Smooth muscle cell (in vitro differentiated cells): ENCODE measurements around the gene GRK3. TPM values are rescaled to one million over a fixed set of nuclear protein-coding genes. Genes with fewer than 3 reads are reported as not detected.

Source experiments
- DNase-seq: peaks from one replicate; lab custom pipeline; 2025; ENCODE audit not compliant: unreplicated experiment; lab: John Stamatoyannopoulos, UW
- H2AFZ ChIP-seq: fragments of 200-600 bp; sonication (generic); 2 replicates; pipeline ENCODE4 v1.6.0; 2016; ENCODE audit warnings: antibody characterized with exemption, low read depth, mild to moderate bottlenecking
- H3F3A ChIP-seq: fragments of 200-600 bp; sonication (generic); 2 replicates; pipeline ENCODE4 v1.6.0; 2017; ENCODE audit warnings: antibody characterized with exemption, low read depth
- H3K27ac ChIP-seq: fragments of 200-600 bp; sonication (generic); 2 replicates; pipeline ENCODE4 v1.5.1; 2016; ENCODE audit warnings: low read depth, mild to moderate bottlenecking
- H3K27me3 ChIP-seq: fragments of 200-600 bp; sonication (generic); 2 replicates; pipeline ENCODE4 v1.6.1; 2016; ENCODE audit warnings: low read depth, mild to moderate bottlenecking
- H3K36me3 ChIP-seq: fragments of 200-600 bp; sonication (generic); 2 replicates; pipeline ENCODE4 v1.5.1; 2016; ENCODE audit warnings: low read depth
- H3K4me1 ChIP-seq: fragments of 200-600 bp; sonication (generic); 2 replicates; pipeline ENCODE4 v1.5.1; 2016; ENCODE audit warnings: low read depth
- H3K4me2 ChIP-seq: fragments of 200-600 bp; sonication (generic); 2 replicates; pipeline ENCODE4 v1.6.0; 2016; ENCODE audit warnings: mild to moderate bottlenecking
- H3K4me3 ChIP-seq: fragments of 200-600 bp; sonication (generic); 2 replicates; pipeline ENCODE4 v1.5.1; 2016; ENCODE audit warnings: mild to moderate bottlenecking
- H3K79me2 ChIP-seq: fragments of 200-600 bp; sonication (generic); 2 replicates; pipeline ENCODE4 v1.6.0; 2016; ENCODE audit warnings: low read depth, mild to moderate bottlenecking
- H3K9ac ChIP-seq: fragments of 200-600 bp; sonication (generic); 2 replicates; pipeline ENCODE4 v1.6.0; 2016; ENCODE audit warnings: low read depth
- H3K9me3 ChIP-seq: fragments of 200-600 bp; sonication (generic); replicated peaks from 2 replicates; pipeline ENCODE4 v1.5.1; 2016; ENCODE audit warnings: low read depth
- H4K20me1 ChIP-seq: fragments of 200-600 bp; sonication (generic); 2 replicates; pipeline ENCODE4 v1.6.0; 2016; ENCODE audit warnings: low read depth
- CTCF ChIP-seq: fragments of 200-600 bp; sonication (generic); IDR thresholded peaks from 2 replicates; pipeline ENCODE4 v1.5.1; 2017; ENCODE audit warnings: borderline replicate concordance, mild to moderate bottlenecking, antibody characterized with exemption; ENCODE audit not compliant: insufficient read depth, poor library complexity, severe bottlenecking
- whole genome bisulfite sequencing: methylation state at CpG from one replicate; pipeline ENCODE4 v1.1.7; 2016; ENCODE audit warnings: low lambda C conversion rate; 5-methylcytosine and 5-hydroxymethylcytosine counted together
- polyA plus RNA-seq: library from polyadenylated mRNA; unstranded; fragments of >200 nt; fragmentation: Nextera tagmentation; extraction: Ambion mirVana; gene quantifications from 2 replicates; pipeline ENCODE4 v1.2.1, GENCODE V29; 2016
- total RNA-seq: library from RNA; depleted of rRNA; stranded (reverse); fragments of >200 nt; gene quantifications from 2 replicates; pipeline ENCODE4 v1.2.3, GENCODE V29; 2014

Gene GRK3
- total and polyA plus RNA-seq, 2 experiments from 2014 or later, result 1.0 to 4.6 TPM

DNA sequence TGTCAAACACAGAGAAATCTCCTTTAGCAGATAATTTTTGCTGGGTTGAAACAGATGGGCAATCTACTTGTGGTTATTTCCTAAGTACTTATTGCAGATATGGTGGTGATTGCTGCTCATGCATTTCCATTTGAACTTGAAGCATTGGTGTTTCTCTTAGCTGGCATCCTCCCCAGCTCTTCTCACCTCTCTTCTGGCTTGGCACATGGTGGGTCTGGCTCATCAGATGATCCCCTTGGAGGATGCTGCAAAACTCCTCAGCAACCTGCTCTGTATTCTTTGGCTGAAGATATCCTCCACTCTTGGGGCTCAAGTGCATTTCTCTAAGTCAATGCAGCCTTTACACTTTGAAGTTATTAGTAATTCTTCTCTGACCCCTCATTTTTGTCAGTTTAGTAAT is 90.2 kb downstream of the GRK3 start:
- DNase-seq, result no peak
- H3K9ac ChIP-seq, result no peak overlapping the region
- no peak overlapping the region for H2AFZ ChIP-seq
- no peaks in the 10 kb centered on the region for H3K4me1 ChIP-seq
- no peak for TF ChIP-seq CTCF
- no peaks in the 10 kb centered on the region for H4K20me1 ChIP-seq
- H3K4me3 ChIP-seq, result no peak overlapping the region
- H3K36me3 ChIP-seq, result no peaks in the 10 kb centered on the region
- no peak overlapping the region for H3K27ac ChIP-seq
- no peaks in the 10 kb centered on the region for H3K9me3 ChIP-seq
- no peaks in the 10 kb centered on the region for H3F3A ChIP-seq
- no peaks in the 10 kb centered on the region for H3K27me3 ChIP-seq
- no peaks in the 10 kb centered on the region for H3K79me2 ChIP-seq
- H3K4me2 ChIP-seq, result no peak overlapping the region

- WGBS, result 86% methylated on average over 4 of the region's 4 CpGs
- Histone ChIP-seq H3K36me3 (no peaks in the 10 kb centered on the region), H3K4me2 (no peak overlapping the region)
Measured at GRCh38 chr22:25655371-25655935, 91.0 kb downstream of the GRK3 start.

DNA sequence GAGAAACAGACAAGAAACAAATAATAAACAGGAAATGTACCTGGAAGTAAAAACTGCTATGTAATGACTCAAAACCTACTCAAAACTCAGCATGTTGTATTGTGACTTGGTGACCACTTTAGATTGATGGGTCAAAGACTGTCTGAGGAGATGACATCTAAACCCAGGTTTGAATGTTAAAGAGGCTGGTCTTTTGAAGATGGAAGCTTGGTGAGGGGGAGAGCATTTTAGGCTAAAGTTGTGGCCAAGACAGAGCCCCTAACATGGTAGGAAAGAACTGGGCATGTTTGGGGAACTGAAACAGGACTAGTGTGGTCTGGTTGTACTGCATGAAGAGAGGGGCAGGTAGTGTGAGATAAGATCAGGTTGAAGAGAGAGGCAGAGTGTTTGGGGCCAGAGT is 92.2 kb downstream of the GRK3 start:
- no peak for TF ChIP-seq CTCF
- Histone ChIP-seq H3K4me3 (no peak overlapping the region), H3K9me3 (no peaks in the 10 kb centered on the region), H3F3A (no peaks in the 10 kb centered on the region), H3K36me3 (no peaks in the 10 kb centered on the region), H3K9ac (no peak overlapping the region), H3K27ac (no peak overlapping the region), H3K27me3 (no peaks in the 10 kb centered on the region), H3K4me1 (no peaks in the 10 kb centered on the region), H3K79me2 (no peaks in the 10 kb centered on the region), H2AFZ (no peak overlapping the region), H4K20me1 (no peaks in the 10 kb centered on the region), H3K4me2 (no peak overlapping the region)
- no peak for DNase-seq

More at GRCh38 chr22:25655371-25655935, 91.0 kb downstream of the GRK3 start:
- no peak for TF ChIP-seq CTCF
- no peaks in the 10 kb centered on the region for H3K4me1 ChIP-seq
- no peak overlapping the region for H3K4me3 ChIP-seq
- H3F3A ChIP-seq, result no peaks in the 10 kb centered on the region
- no peaks in the 10 kb centered on the region for H4K20me1 ChIP-seq
- no peak overlapping the region for H2AFZ ChIP-seq
- no peaks in the 10 kb centered on the region for H3K9me3 ChIP-seq
- H3K27ac ChIP-seq, result no peak overlapping the region
- H3K9ac ChIP-seq, result no peak overlapping the region
- no peaks in the 10 kb centered on the region for H3K79me2 ChIP-seq
- DNase-seq, result no peak
- no peaks in the 10 kb centered on the region for H3K27me3 ChIP-seq

- no peak for TF ChIP-seq CTCF
- Histone ChIP-seq H3K4me2 (no peak overlapping the region), H3K9me3 (no peaks in the 10 kb centered on the region), H3K27ac (no peak overlapping the region), H3K27me3 (no peaks in the 10 kb centered on the region), H4K20me1 (no peaks in the 10 kb centered on the region), H3F3A (no peaks in the 10 kb centered on the region), H3K4me1 (no peaks in the 10 kb centered on the region), H3K4me3 (no peak overlapping the region), H3K9ac (no peak overlapping the region), H3K79me2 (no peaks in the 10 kb centered on the region), H2AFZ (no peak overlapping the region), H3K36me3 (no peaks in the 10 kb centered on the region)
- no peak for DNase-seq
- WGBS, result 91% methylated on average over 4 of the region's 4 CpGs
Measured at GRCh38 chr22:25658633-25659032, 94.2 kb downstream of the GRK3 start.
